Ammon's horn (tissue), 1 donor: ENCODE measurements around the gene NAGPA.

ENCODE experiments used
- DNase-seq: peaks from one replicate; pipeline ENCODE4 v3.0.0-alpha.2; 2016; ENCODE audit warnings: low spot score

NAGPA gene

GRCh38 chr16:5002699-5003143 is 31.0 kb downstream of the NAGPA start:
- no peak for DNase-seq

GRCh38 chr16:5001986-5002385 is 31.7 kb downstream of the NAGPA start:
- DNase-seq: no peak

- no peak for DNase-seq
These were observed 32.2 kb downstream of the NAGPA start for GRCh38 chr16:5001571-5001970.

- DNase-seq: no peak
These were observed 33.1 kb downstream of the NAGPA start for GRCh38 chr16:5000573-5001001.

GRCh38 chr16:4994719-4995434 is 38.9 kb downstream of the NAGPA start:
- peak; percentile 91 for DNase-seq

GRCh38 chr16:4991754-4992153 is 42.0 kb downstream of the NAGPA start:
- no peak for DNase-seq

GRCh38 chr16:4990415-4990814 is 43.3 kb downstream of the NAGPA start:
- no peak for DNase-seq

- DNase-seq: no peak
These were observed 44.2 kb downstream of the NAGPA start for GRCh38 chr16:4989391-4990006.

- no peak for DNase-seq
These were observed 45.1 kb downstream of the NAGPA start for GRCh38 chr16:4988647-4989046.

GRCh38 chr16:4987580-4988374 is 46.0 kb downstream of the NAGPA start:
- DNase-seq: no peak

- DNase-seq: no peak
These were observed 46.5 kb downstream of the NAGPA start for GRCh38 chr16:4987250-4987579.

- no peak for DNase-seq
These were observed 49.4 kb downstream of the NAGPA start for GRCh38 chr16:4984174-4984990.

- peak; percentile 30 for DNase-seq
These were observed 51.5 kb downstream of the NAGPA start for GRCh38 chr16:4982056-4982867.

- peak; percentile 64 for DNase-seq
These were observed 52.3 kb downstream of the NAGPA start for GRCh38 chr16:4981473-4981872.

GRCh38 chr16:4980691-4981090 is 53.0 kb downstream of the NAGPA start:
- no peak for DNase-seq

GRCh38 chr16:4979736-4980660 is 53.7 kb downstream of the NAGPA start:
- no peak for DNase-seq

- DNase-seq: no peak
These were observed 54.6 kb downstream of the NAGPA start for GRCh38 chr16:4979164-4979563.

GRCh38 chr16:4976611-4977145 is 57.1 kb downstream of the NAGPA start:
- DNase-seq: no peak

GRCh38 chr16:4976079-4976478 is 57.7 kb downstream of the NAGPA start:
- DNase-seq: no peak
